RWPE2 (cell line): ENCODE results near the gene LRMDA.

Source experiments
- ATAC-seq: fragments of 200-7000 bp; cut with Tn5 transposase; 3 replicates; pipeline ENCODE4 v1.9.1; 2021; ENCODE audit warnings: low read depth
- DNase-seq: peaks from one replicate; pipeline ENCODE4 v3.0.0-alpha.2; 2020; ENCODE audit warnings: low spot score
- H3K27ac ChIP-seq: fragments of 450-650 bp; 2 replicates; pipeline ENCODE4 v1.5.1; 2017; ENCODE audit warnings: mild to moderate bottlenecking; ENCODE audit not compliant: poor library complexity, severe bottlenecking
- H3K27me3 ChIP-seq: fragments of 250-450 bp; sonication (Bioruptor Pico); 2 replicates; pipeline ENCODE4 v1.5.1; 2021; ENCODE audit warnings: mild to moderate bottlenecking, moderate library complexity; ENCODE audit not compliant: insufficient read depth, poor library complexity, severe bottlenecking
- H3K36me3 ChIP-seq: fragments of 250-450 bp; sonication (Bioruptor Pico); 2 replicates; pipeline ENCODE4 v1.5.1; 2020; ENCODE audit warnings: low read depth, mild to moderate bottlenecking, moderate library complexity
- H3K4me1 ChIP-seq: fragments of 250-450 bp; sonication (Bioruptor Pico); 2 replicates; pipeline ENCODE4 v1.5.1; 2021; ENCODE audit warnings: mild to moderate bottlenecking, moderate library complexity; ENCODE audit not compliant: insufficient read depth, poor library complexity, severe bottlenecking
- H3K4me3 ChIP-seq: fragments of 250-450 bp; sonication (Bioruptor Pico); 2 replicates; pipeline ENCODE4 v1.5.1; 2021; ENCODE audit warnings: mild to moderate bottlenecking, moderate library complexity; ENCODE audit not compliant: severe bottlenecking
- H3K9me3 ChIP-seq: fragments of 250-450 bp; sonication (Bioruptor Pico); 2 replicates; pipeline ENCODE4 v1.5.1; 2021; ENCODE audit warnings: mild to moderate bottlenecking, moderate library complexity; ENCODE audit not compliant: severe bottlenecking
- TF ChIP-seq, protein P1 (sequence below): fragments of 450-650 bp; IDR thresholded peaks from one replicate; pipeline ENCODE4 v1.5.1; 2017; ENCODE audit warnings: mild to moderate bottlenecking, moderate library complexity; ENCODE audit not compliant: poor library complexity, severe bottlenecking

LRMDA gene

DNA sequence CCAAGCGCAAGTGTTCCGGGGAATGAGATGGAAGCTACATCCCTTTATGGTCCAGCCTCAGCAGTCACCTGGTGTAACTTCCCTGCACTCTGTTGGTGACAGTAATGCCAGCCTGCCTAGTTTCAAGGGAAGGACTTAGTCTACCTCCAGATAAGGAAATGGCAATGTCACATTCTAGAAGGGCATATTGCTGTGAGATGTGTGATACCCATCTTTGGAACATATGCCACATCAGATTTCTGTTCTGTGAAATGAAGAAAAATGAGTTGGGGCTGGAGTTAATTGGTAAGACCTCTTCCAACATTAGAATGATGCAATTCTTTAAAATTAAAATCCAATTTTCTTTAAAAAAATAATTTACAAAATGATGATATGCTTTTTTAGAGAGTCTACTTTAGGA is 212.0 kb downstream of the LRMDA start:
- Histone ChIP-seq H3K27ac (no peak overlapping the region), H3K9me3 (no peaks in the 10 kb centered on the region), H3K36me3 (no peaks in the 10 kb centered on the region), H3K4me1 (no peaks in the 10 kb centered on the region), H3K27me3 (peaks cover 15% of the 10 kb centered on the region), H3K4me3 (no peak overlapping the region)
- ATAC-seq = no peak
- TF ChIP-seq, protein P1, sequence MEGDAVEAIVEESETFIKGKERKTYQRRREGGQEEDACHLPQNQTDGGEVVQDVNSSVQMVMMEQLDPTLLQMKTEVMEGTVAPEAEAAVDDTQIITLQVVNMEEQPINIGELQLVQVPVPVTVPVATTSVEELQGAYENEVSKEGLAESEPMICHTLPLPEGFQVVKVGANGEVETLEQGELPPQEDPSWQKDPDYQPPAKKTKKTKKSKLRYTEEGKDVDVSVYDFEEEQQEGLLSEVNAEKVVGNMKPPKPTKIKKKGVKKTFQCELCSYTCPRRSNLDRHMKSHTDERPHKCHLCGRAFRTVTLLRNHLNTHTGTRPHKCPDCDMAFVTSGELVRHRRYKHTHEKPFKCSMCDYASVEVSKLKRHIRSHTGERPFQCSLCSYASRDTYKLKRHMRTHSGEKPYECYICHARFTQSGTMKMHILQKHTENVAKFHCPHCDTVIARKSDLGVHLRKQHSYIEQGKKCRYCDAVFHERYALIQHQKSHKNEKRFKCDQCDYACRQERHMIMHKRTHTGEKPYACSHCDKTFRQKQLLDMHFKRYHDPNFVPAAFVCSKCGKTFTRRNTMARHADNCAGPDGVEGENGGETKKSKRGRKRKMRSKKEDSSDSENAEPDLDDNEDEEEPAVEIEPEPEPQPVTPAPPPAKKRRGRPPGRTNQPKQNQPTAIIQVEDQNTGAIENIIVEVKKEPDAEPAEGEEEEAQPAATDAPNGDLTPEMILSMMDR = no peak
- DNase-seq = no peak

DNA sequence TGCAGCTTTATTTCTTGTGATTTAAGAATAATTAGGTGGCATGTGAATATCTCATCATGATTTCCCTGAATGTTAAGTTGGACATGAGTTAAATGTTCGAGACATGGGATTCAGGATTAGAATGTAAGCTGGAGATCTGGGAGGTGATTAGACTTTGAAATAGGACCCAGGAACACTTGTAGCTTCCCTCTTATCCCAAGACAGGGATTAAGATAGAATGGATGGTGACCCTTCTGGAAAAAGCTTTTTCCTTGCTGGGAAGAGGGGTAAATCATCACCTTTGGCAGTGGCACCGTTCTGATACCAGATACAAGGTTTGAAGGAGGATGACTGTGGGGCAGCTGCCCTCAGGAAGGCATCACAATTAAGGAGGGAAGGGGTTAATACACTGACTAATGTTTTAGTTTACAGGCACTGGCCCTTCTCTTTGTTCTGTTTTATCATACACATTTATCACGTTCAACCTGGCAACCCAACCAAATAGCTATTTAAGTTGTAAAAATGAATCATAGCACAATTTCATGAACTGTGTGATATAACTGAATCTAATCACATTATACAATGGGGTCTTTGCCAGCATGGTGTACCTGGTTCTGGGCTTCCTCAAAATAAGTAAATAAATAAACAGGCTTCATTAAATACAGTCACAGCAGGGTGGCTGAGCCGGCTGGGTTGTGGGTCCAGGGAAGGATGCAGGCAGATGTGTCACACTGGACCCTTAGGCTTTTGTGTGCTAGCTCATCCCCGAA is 212.7 kb downstream of the LRMDA start:
- H3K9me3 ChIP-seq = no peaks in the 10 kb centered on the region
- TF ChIP-seq, protein P1 = no peak
- peaks cover 8% of the 10 kb centered on the region for H3K27me3 ChIP-seq
- DNase-seq = no peak
- no peak for ATAC-seq
- no peak overlapping the region for H3K4me3 ChIP-seq
- H3K4me1 ChIP-seq = no peaks in the 10 kb centered on the region
- H3K27ac ChIP-seq = no peak overlapping the region
- H3K36me3 ChIP-seq = no peaks in the 10 kb centered on the region

DNA sequence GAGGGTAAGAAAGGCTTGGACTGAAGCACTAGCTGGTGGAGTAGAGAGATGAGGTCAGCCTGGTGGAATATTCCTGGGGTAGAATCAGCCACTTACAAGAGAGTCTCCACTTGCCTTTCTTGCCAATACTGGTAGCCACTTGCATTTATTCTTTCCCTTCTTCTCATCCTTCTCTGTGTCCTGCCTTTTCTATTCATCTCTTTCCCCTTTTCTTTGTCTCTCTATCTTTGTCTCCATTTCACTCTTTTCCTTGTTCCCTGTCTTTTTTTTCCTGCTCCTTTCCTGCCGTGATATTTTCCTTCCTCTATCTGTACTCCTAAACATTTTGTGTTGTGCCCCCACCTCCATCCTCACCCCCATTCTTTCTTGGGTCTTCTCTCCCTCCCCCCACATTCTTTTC is 214.3 kb downstream of the LRMDA start:
- no peaks in the 10 kb centered on the region for H3K9me3 ChIP-seq
- peaks cover 5% of the 10 kb centered on the region for H3K27me3 ChIP-seq
- TF ChIP-seq, protein P1 = no peak
- H3K4me3 ChIP-seq = no peak overlapping the region
- no peak overlapping the region for H3K27ac ChIP-seq
- H3K4me1 ChIP-seq = no peaks in the 10 kb centered on the region
- DNase-seq (no peak), ATAC-seq (no peak)
- no peaks in the 10 kb centered on the region for H3K36me3 ChIP-seq

DNA sequence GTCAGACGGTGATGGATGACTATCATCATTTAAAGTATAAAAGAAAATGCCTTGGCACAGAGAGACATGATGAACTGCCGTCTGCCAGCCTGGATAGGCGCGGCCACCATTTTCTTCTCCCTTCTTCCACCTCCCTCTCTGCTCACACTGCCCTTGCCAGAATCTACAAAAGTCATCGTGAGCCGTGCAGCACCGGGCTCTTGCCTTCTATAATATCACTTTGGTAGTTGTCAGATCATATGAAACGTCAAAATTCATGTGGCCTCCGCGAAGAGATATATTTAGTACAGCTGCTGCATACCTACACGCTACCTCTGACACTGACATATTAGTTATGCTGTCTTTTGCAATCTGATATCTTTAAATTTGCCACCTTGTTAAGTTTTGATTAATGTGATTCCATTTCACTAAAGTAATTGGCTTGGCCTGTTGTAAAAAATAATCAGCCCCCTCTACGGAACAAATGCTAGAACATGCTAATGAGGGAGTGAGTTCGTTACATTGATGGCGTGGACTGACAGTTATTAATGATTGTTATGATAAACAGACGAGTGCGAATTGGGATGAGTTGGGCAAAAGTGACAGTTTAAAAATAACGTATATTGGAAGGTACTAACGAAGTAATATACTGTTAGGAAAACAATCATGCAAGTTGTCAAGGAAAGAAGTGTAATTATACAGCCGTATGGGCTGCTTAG is 214.9 kb downstream of the LRMDA start:
- no peak overlapping the region for H3K4me3 ChIP-seq
- ATAC-seq = no peak
- no peak for DNase-seq
- no peaks in the 10 kb centered on the region for H3K4me1 ChIP-seq
- no peak overlapping the region for H3K27ac ChIP-seq
- no peaks in the 10 kb centered on the region for H3K36me3 ChIP-seq
- TF ChIP-seq, protein P1 = no peak
- H3K9me3 ChIP-seq = no peaks in the 10 kb centered on the region
- peaks cover 5% of the 10 kb centered on the region for H3K27me3 ChIP-seq

DNA sequence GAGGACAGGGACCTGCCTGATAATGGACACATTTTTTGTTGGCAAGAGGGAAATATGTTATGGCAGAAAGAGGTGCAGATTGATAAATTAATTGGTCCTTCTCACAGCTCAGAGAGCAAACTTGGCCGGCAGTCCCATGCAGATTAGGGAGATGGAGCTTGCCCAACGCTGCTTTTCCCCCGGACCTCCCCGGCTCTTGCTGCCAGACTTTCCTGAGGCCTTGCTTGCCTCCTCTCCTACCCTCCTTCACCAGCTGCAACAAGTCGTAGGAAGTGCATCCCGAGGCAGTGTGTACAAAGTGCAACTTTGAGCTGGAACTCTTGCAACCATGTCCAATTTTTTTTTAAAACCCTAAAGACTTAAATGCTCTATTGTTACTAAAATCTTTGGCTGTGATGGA is 215.5 kb downstream of the LRMDA start:
- Histone ChIP-seq H3K27me3 (peaks cover 5% of the 10 kb centered on the region), H3K36me3 (no peaks in the 10 kb centered on the region), H3K27ac (no peak overlapping the region), H3K4me3 (no peak overlapping the region), H3K4me1 (no peaks in the 10 kb centered on the region), H3K9me3 (no peaks in the 10 kb centered on the region)
- DNase-seq (no peak), ATAC-seq (no peak)
- TF ChIP-seq, protein P1 = no peak
